ENCODE measurements around the gene SLC25A24. TPM values are rescaled to one million over a fixed set of nuclear protein-coding genes. Genes with fewer than 3 reads are reported as not detected.

Gene SLC25A24
- total and polyA plus RNA-seq, 2 of the 13 experiments (the other 11 are each of a cell fraction or from before 2014, with no cell fraction given), result 8.0 to 12.4 TPM

DNA sequence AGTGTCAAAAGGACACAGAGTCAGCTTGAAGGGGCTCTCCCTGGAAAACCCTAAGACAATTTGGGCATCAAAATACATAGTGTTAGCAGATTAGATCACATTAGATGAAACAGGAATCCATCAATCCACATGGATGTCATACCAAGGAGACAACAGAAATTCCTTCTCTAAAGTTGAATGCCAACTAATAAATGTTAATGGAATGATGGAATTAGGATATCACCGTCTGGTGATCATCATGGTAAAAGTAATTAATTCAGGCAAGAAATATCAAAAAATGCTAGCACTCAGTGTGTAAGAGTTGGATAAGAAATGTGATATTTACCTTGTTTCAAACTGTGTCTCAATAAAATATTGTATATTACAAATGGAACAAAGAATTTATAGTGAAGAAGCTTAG, 10.9 kb upstream of the SLC25A24 start:
- no peak overlapping the region for H2AFZ ChIP-seq (ENCODE audit: low read length)
- no TSS peak for BruUV-seq (replicated peaks)
- ChIA-PET POLR2A (no interaction called here), CTCF (ENCODE audit: low intra/inter-chr PET ratio, low total read pairs) (no interaction called here)
- peaks cover 6% of the 10 kb centered on the region; the same call in 1 of the 2 replicates for H3K4me1 ChIP-seq (ENCODE audit: insufficient read depth, low read length)
- intact Hi-C loops (cut with micrococcal nuclease; ENCODE audit: unreplicated experiment), result no loop called here
- H3K27me3 ChIP-seq (ENCODE audit: control insufficient read depth in 1 of 2, insufficient read depth in 2 of 2, low read length in 2 of 2), result peaks cover 0 to 8% of the 10 kb centered on the region in 2 experiments; a peak in 1 of 5 replicates
- no peaks in the 10 kb centered on the region for H4K20me1 ChIP-seq (ENCODE audit: insufficient read depth, low read length)
- ATAC-seq, result no peak
- FAIRE-seq, result no peak
- H3K9ac ChIP-seq (ENCODE audit: insufficient read depth, low read depth, low read length), result no peak overlapping the region
- H3K9me3 ChIP-seq (ENCODE audit: low read length), result no peaks in the 10 kb centered on the region
- TF ChIP-seq ZNF501 (CRISPR knock-in tag; IDR thresholded peaks at IDR 0.05) (no peak), NONO (IDR thresholded peaks at IDR 0.05) (no peak), NONO (CRISPR knock-in tag; conservative IDR thresholded peaks at IDR 0.05) (no peak), ZNF772 (CRISPR knock-in tag; IDR thresholded peaks at IDR 0.05) (no peak)
- no peak overlapping the region for H3K27ac ChIP-seq (ENCODE audit: extremely low read length, insufficient read depth, low read length)
- no peak for DNase-seq (ENCODE audit: low spot score)
- H3K4me3 ChIP-seq (replicated peaks in 1 of 3; ENCODE audit: insufficient read depth in 1 of 3, low read depth in 2 of 3, low read length in 3 of 3), result no peak overlapping the region
- no peak overlapping the region for H3K4me2 ChIP-seq (ENCODE audit: low read depth, low read length)
- WGBS (ENCODE audit: low lambda C conversion rate), result 0% methylated on average over 1 of the region's 1 CpG
- in situ Hi-C loops (cut with HindIII; ENCODE audit: extremely low pct_ligation_motif_present, low pct_unique_long_range_greater_than_20kb), result no loop called here
- no peaks in the 10 kb centered on the region for H3K36me3 ChIP-seq (replicated peaks in 1 of 2; ENCODE audit: control insufficient read depth in 1 of 2, insufficient read depth in 2 of 2, low read length in 2 of 2)
- H3K79me2 ChIP-seq (ENCODE audit: insufficient read depth, low read length), result no peaks in the 10 kb centered on the region

- Histone ChIP-seq H3K4me3 (replicated peaks in 1 of 3; ENCODE audit: insufficient read depth in 1 of 3, low read depth in 2 of 3, low read length in 3 of 3) (no peak overlapping the region; a peak in 1 of 6 replicates), H3K4me1 (ENCODE audit: insufficient read depth, low read length) (peaks cover 6% of the 10 kb centered on the region; the same call in 1 of the 2 replicates), H3K9me3 (ENCODE audit: low read length) (no peaks in the 10 kb centered on the region), H3K4me2 (ENCODE audit: low read depth, low read length) (no peak overlapping the region), H3K9ac (ENCODE audit: insufficient read depth, low read depth, low read length) (no peak overlapping the region), H2AFZ (ENCODE audit: low read length) (peak overlapping the region; percentile 17), H4K20me1 (ENCODE audit: insufficient read depth, low read length) (no peaks in the 10 kb centered on the region), H3K27ac (ENCODE audit: extremely low read length, insufficient read depth, low read length) (no peak overlapping the region), H3K79me2 (ENCODE audit: insufficient read depth, low read length) (no peaks in the 10 kb centered on the region), H3K27me3 (ENCODE audit: control insufficient read depth in 1 of 2, insufficient read depth in 2 of 2, low read length in 2 of 2) (peaks cover 0 to 8% of the 10 kb centered on the region in 2 experiments; a peak in 1 of 5 replicates), H3K36me3 (replicated peaks in 1 of 2; ENCODE audit: control insufficient read depth in 1 of 2, insufficient read depth in 2 of 2, low read length in 2 of 2) (no peaks in the 10 kb centered on the region)
- in situ Hi-C loops (cut with HindIII; ENCODE audit: extremely low pct_ligation_motif_present, low pct_unique_long_range_greater_than_20kb) (no loop called here), intact Hi-C loops (cut with micrococcal nuclease; ENCODE audit: unreplicated experiment) (no loop called here)
- POLR2A ChIA-PET, result no interaction called here
- ATAC-seq, result no peak
- BruUV-seq (replicated peaks), result no TSS peak
- CTCF ChIA-PET (ENCODE audit: low intra/inter-chr PET ratio, low total read pairs), result no interaction called here
- DNase-seq (ENCODE audit: low spot score), result no peak
- 6% methylated on average over 2 of the region's 11 CpGs for WGBS (ENCODE audit: low lambda C conversion rate)
- FAIRE-seq, result no peak
- no peak for TF ChIP-seq ZNF136 (CRISPR knock-in tag; IDR thresholded peaks at IDR 0.05; ENCODE audit: low read depth)
- no peak for TF ChIP-seq SP2 (CRISPR knock-in tag; IDR thresholded peaks at IDR 0.05)
- TF ChIP-seq SAP130 (CRISPR knock-in tag; IDR thresholded peaks at IDR 0.05; ENCODE audit: low read depth), result no peak
- TF ChIP-seq, protein P1, sequence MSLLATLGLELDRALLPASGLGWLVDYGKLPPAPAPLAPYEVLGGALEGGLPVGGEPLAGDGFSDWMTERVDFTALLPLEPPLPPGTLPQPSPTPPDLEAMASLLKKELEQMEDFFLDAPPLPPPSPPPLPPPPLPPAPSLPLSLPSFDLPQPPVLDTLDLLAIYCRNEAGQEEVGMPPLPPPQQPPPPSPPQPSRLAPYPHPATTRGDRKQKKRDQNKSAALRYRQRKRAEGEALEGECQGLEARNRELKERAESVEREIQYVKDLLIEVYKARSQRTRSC (CRISPR knock-in tag; IDR thresholded peaks at IDR 0.05; ENCODE audit: low read depth), result no peak
- no peak for TF ChIP-seq IRF9 (CRISPR knock-in tag; IDR thresholded peaks at IDR 0.05; ENCODE audit: borderline replicate concordance)
- no peak for TF ChIP-seq ZNF775 (CRISPR knock-in tag; IDR thresholded peaks at IDR 0.05; ENCODE audit: borderline replicate concordance)
- TF ChIP-seq RAD51 (IDR thresholded peaks at IDR 0.05; ENCODE audit: borderline replicate concordance), result no peak
- no peak for TF ChIP-seq TBX2 (CRISPR knock-in tag; IDR thresholded peaks at IDR 0.05; ENCODE audit: borderline replicate concordance)
- TF ChIP-seq SIX1 (CRISPR knock-in tag; IDR thresholded peaks at IDR 0.05; ENCODE audit: borderline replicate concordance), result no peak
- TF ChIP-seq ZFP91 (CRISPR knock-in tag; IDR thresholded peaks at IDR 0.05; ENCODE audit: borderline replicate concordance), result no peak
- no peak for TF ChIP-seq PHB2 (IDR thresholded peaks at IDR 0.05; ENCODE audit: partially characterized antibody)
Observed at GRCh38 chr1:108209456-108210108, 9.4 kb upstream of the SLC25A24 start.

Measured in HepG2 (cell line).